Measurements from ENCODE around the gene HSPA8. TPM values are rescaled to one million over a fixed set of nuclear protein-coding genes. Genes with fewer than 3 reads are reported as not detected.

HSPA8 gene
- total RNA-seq, 1 experiment from 2014 or later, result 1,755 TPM

- Histone ChIP-seq H3K9me3 (ENCODE audit: control insufficient read depth, insufficient read depth, low read depth, low read length) (no peaks in the 10 kb centered on the region), H3K27me3 (ENCODE audit: control insufficient read depth, insufficient read depth, low read length) (no peaks in the 10 kb centered on the region), H3K4me1 (ENCODE audit: control insufficient read depth, insufficient read depth, low read length) (no peaks in the 10 kb centered on the region; the same call in 1 of the 2 replicates), H3K27ac (ENCODE audit: low read length) (peak overlapping the region; percentile 23; the same call in 1 of the 2 replicates), H3K4me3 (ENCODE audit: low read depth in 2 of 2, low read length in 2 of 2) (no peak overlapping the region), H3K36me3 (ENCODE audit: control insufficient read depth, insufficient read depth, low read length) (no peaks in the 10 kb centered on the region)
- no TSS peak for BruUV-seq (replicated peaks)
- DNase-seq (ENCODE audit: low read depth, low spot score) (no peak), ATAC-seq (no peak)
- in situ Hi-C loops (cut with HindIII; ENCODE audit: low pct_unique_long_range_greater_than_20kb, low sequenced_read_pairs), result no loop called here
- TF ChIP-seq POLR2AphosphoS5 (IDR thresholded peaks at IDR 0.05; ENCODE audit: low read depth, low read length) (no peak), SIN3A (IDR thresholded peaks at IDR 0.05; ENCODE audit: borderline replicate concordance, insufficient read depth, low read depth, low read length) (no peak), TCF7L2 (IDR thresholded peaks at IDR 0.05; ENCODE audit: low read depth, low read length) (no peak), CTCF (IDR thresholded peaks at IDR 0.05) (no peak), REST (IDR thresholded peaks at IDR 0.05; ENCODE audit: insufficient read depth in 1 of 2, low read depth in 2 of 2, low read length in 1 of 2) (no peak)
- ChIA-PET CTCF (no interaction called here), POLR2A (no interaction called here)
- intact Hi-C loops (cut with micrococcal nuclease; ENCODE audit: unreplicated experiment), result no loop called here
Measured at GRCh38 chr11:123069908-123070821, 8.2 kb upstream of the HSPA8 start.

GRCh38 chr11:123065621-123066020 is 3.7 kb upstream of the HSPA8 start:
- in situ Hi-C loops (cut with HindIII; ENCODE audit: low pct_unique_long_range_greater_than_20kb, low sequenced_read_pairs), result no loop called here
- ChIA-PET POLR2A (no interaction called here), CTCF (no interaction called here)
- DNase-seq (ENCODE audit: low read depth, low spot score) (no peak), ATAC-seq (no peak)
- Histone ChIP-seq H3K36me3 (ENCODE audit: control insufficient read depth, insufficient read depth, low read length) (peaks cover 14% of the 10 kb centered on the region), H3K27ac (ENCODE audit: low read length) (peak overlapping the region; percentile 20; the same call in 1 of the 2 replicates), H3K4me3 (ENCODE audit: low read depth in 2 of 2, low read length in 2 of 2) (no peak overlapping the region), H3K27me3 (ENCODE audit: control insufficient read depth, insufficient read depth, low read length) (no peaks in the 10 kb centered on the region), H3K9me3 (ENCODE audit: control insufficient read depth, insufficient read depth, low read depth, low read length) (no peaks in the 10 kb centered on the region), H3K4me1 (ENCODE audit: control insufficient read depth, insufficient read depth, low read length) (peaks cover 14% of the 10 kb centered on the region)
- intact Hi-C loops (cut with micrococcal nuclease; ENCODE audit: unreplicated experiment), result no loop called here
- no TSS peak for BruUV-seq (replicated peaks)
- TF ChIP-seq CTCF (IDR thresholded peaks at IDR 0.05) (no peak), TCF7L2 (IDR thresholded peaks at IDR 0.05; ENCODE audit: low read depth, low read length) (no peak), REST (IDR thresholded peaks at IDR 0.05; ENCODE audit: insufficient read depth in 1 of 2, low read depth in 2 of 2, low read length in 1 of 2) (no peak), SIN3A (IDR thresholded peaks at IDR 0.05; ENCODE audit: borderline replicate concordance, insufficient read depth, low read depth, low read length) (no peak), POLR2AphosphoS5 (IDR thresholded peaks at IDR 0.05; ENCODE audit: low read depth, low read length) (no peak)

All from Panc1 (cell line).